HG03565 (cell line): ENCODE measurements around the gene ITSN1.

Source experiments
- ATAC-seq: cut with Tn5 transposase; IDR thresholded peaks from one replicate; pipeline ENCODE4 v1.9.1; 2021; ENCODE audit warnings: mild to moderate bottlenecking, moderate library complexity; ENCODE audit not compliant: unreplicated experiment

ITSN1 gene

GRCh38 chr21:33945652-33946270 is 303.5 kb downstream of the ITSN1 start:
- no peak for ATAC-seq

- peak; percentile 41 for ATAC-seq
These were observed 305.3 kb downstream of the ITSN1 start for GRCh38 chr21:33947451-33948095.

DNA sequence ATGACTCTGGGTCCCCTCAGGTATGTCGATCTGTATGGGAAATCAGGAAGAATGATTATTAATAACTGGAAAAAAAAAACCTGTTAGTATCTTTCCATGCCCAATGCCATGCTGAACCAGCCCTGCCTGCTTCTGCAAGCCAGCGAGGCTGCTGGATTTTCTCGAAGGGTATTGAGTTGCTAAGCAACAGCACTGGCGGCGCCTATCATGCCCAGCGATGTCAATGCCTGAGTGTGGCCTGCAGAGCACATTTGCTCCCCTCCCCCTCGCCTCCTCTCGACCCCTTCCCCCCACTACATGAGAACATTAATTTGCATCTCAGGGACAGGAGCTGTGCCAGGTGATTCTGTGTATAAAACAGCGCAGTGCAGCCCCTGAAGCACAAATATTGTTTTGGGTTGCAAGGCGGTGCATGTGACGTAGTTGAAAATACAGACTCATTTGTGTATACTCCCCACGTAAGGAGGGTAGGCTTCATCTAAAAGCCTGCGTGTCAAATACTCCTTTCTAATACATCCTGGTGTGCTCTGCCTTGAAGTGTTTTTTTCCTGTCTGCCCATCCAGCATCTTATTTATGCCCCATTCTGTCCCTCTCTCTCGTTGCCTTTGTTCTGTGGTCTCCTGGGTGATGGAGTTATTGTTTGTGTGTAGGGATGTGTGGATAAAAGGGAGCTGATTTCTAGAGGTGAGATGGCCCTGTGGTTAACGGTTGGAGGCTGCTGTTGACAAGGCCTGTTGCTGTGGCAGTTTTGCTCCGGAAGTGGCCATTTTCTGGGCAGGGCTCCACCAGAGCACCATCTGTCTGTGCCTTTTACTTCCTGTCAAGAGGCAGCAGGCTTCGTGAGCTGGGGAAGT is 306.0 kb downstream of the ITSN1 start:
- ATAC-seq: peak; percentile 30

- ATAC-seq: no peak
These were observed 306.7 kb downstream of the ITSN1 start for GRCh38 chr21:33948951-33949444.
